Mesothelial cell of epicardium (in vitro differentiated cells): ENCODE data around the gene NCR1. TPM values are rescaled to one million over a fixed set of nuclear protein-coding genes. Genes with fewer than 3 reads are reported as not detected.
"Not testable (repeated sequence)": the region's sequence is repeated elsewhere in the genome, so short reads cannot be mapped to it uniquely, and the experiment has no call there.

Experiments used
- DNase-seq, 2 experiments: peaks; one replicate each; pipeline ENCODE4 v3.0.0; 2021; ENCODE audit warnings: low spot score in 2 of 2; ENCODE audit not compliant: unreplicated experiment in 2 of 2
- H3K27ac Mint-ChIP-seq: 2 replicates; pipeline ENCODE4 v1.8.0; 2021; ENCODE audit warnings: mixed read lengths
- H3K27me3 Mint-ChIP-seq: 2 replicates; pipeline ENCODE4 v1.8.0; 2021; ENCODE audit warnings: low read depth, mixed read lengths
- H3K36me3 Mint-ChIP-seq: 2 replicates; pipeline ENCODE4 v1.8.0; 2021; ENCODE audit warnings: mixed read lengths
- H3K4me1 Mint-ChIP-seq: 2 replicates; pipeline ENCODE4 v1.8.0; 2021; ENCODE audit warnings: mixed read lengths
- H3K4me3 Mint-ChIP-seq: 2 replicates; pipeline ENCODE4 v1.8.0; 2021; ENCODE audit warnings: mild to moderate bottlenecking, moderate library complexity, mixed read lengths
- H3K9me3 Mint-ChIP-seq: 2 replicates; pipeline ENCODE4 v1.8.0; 2021; ENCODE audit warnings: mixed read lengths
- CTCF ChIP-seq: fragments of 200-600 bp; sonication (generic); IDR thresholded peaks from one replicate; pipeline ENCODE4 v1.5.0; 2021; ENCODE audit warnings: antibody characterized with exemption; ENCODE audit not compliant: unreplicated experiment
- total RNA-seq: library from RNA; stranded (reverse); gene quantifications from 3 replicates; pipeline ENCODE4 v1.2.1, GENCODE V29; 2021

NCR1 gene
- total RNA-seq, 1 donor from 2014 or later: not detected

GRCh38 chr19:54949412-54949811 is 43.5 kb downstream of the NCR1 start:
- no peak for TF ChIP-seq CTCF
- Mint-ChIP-seq H3K4me3 (no peak overlapping the region), H3K36me3 (no peaks in the 10 kb centered on the region), H3K27ac (no peak overlapping the region), H3K4me1 (peaks cover 9% of the 10 kb centered on the region), H3K27me3 (no peaks in the 10 kb centered on the region), H3K9me3 (no peaks in the 10 kb centered on the region)
- no peak for DNase-seq

- H3K9me3 Mint-ChIP-seq, H3K36me3 Mint-ChIP-seq, H3K27me3 Mint-ChIP-seq, DNase-seq, H3K4me3 Mint-ChIP-seq, H3K4me1 Mint-ChIP-seq, H3K27ac Mint-ChIP-seq: not testable (repeated sequence)
Measured at GRCh38 chr19:54950580-54950979, 44.6 kb downstream of the NCR1 start.

- DNase-seq: no peak
- no peak for TF ChIP-seq CTCF
- no peaks in the 10 kb centered on the region for H3K36me3 Mint-ChIP-seq
- no peaks in the 10 kb centered on the region for H3K27me3 Mint-ChIP-seq
- H3K4me1 Mint-ChIP-seq: peaks cover 8% of the 10 kb centered on the region
- no peak overlapping the region for H3K4me3 Mint-ChIP-seq
- no peaks in the 10 kb centered on the region for H3K9me3 Mint-ChIP-seq
- H3K27ac Mint-ChIP-seq: peak overlapping the region; percentile 45
Measured at GRCh38 chr19:54952591-54953344, 46.8 kb downstream of the NCR1 start.

GRCh38 chr19:54953345-54953713 is 47.4 kb downstream of the NCR1 start:
- not testable (repeated sequence) for H3K4me1 Mint-ChIP-seq, DNase-seq, H3K4me3 Mint-ChIP-seq, H3K9me3 Mint-ChIP-seq, H3K27me3 Mint-ChIP-seq, H3K36me3 Mint-ChIP-seq
- peak overlapping the region; percentile 43 for H3K27ac Mint-ChIP-seq

- Mint-ChIP-seq H3K9me3 (no peaks in the 10 kb centered on the region), H3K36me3 (no peaks in the 10 kb centered on the region), H3K4me3 (no peak overlapping the region), H3K4me1 (peaks cover 8% of the 10 kb centered on the region), H3K27me3 (peaks cover 2% of the 10 kb centered on the region), H3K27ac (no peak overlapping the region)
- DNase-seq: no peak
- TF ChIP-seq CTCF: no peak
Measured at GRCh38 chr19:54955376-54955775, 49.4 kb downstream of the NCR1 start.

GRCh38 chr19:54959840-54960239 is 53.9 kb downstream of the NCR1 start:
- no peak for TF ChIP-seq CTCF
- Mint-ChIP-seq H3K4me1 (no peaks in the 10 kb centered on the region), H3K9me3 (no peaks in the 10 kb centered on the region), H3K27ac (no peak overlapping the region), H3K36me3 (no peaks in the 10 kb centered on the region), H3K27me3 (peaks cover 2% of the 10 kb centered on the region), H3K4me3 (no peak overlapping the region)
- DNase-seq: no peak

Other genes starting within 250 kb of the NCR1 start
- not detected in 3 replicates for gene LILRB4, start 243.2 kb upstream of the NCR1 start, total RNA-seq
- not detected in 3 replicates for gene KIR3DL3, start 181.7 kb upstream of the NCR1 start, total RNA-seq
- gene KIR2DL3, start 167.6 kb upstream of the NCR1 start, total RNA-seq: not detected in 3 replicates
- not detected in 3 replicates for gene KIR2DL1, start 136.4 kb upstream of the NCR1 start, total RNA-seq
- not detected in 3 replicates for gene KIR2DL4, start 102.5 kb upstream of the NCR1 start, total RNA-seq
- gene KIR3DL1, start 89.7 kb upstream of the NCR1 start, total RNA-seq: not detected in 3 replicates
- gene KIR2DS4, start 73.5 kb upstream of the NCR1 start, total RNA-seq: not detected in 3 replicates
- gene KIR3DL2, start 55.7 kb upstream of the NCR1 start, total RNA-seq: not detected in 3 replicates
- not detected in 3 replicates for gene FCAR, start 31.9 kb upstream of the NCR1 start, total RNA-seq
- 0.07 to 0.09 TPM in 2 of 3 replicates, not detected in the other for gene NLRP7, start 41.4 kb downstream of the NCR1 start, total RNA-seq
- 54.1 to 56.8 TPM (median 56.2 TPM) in 3 replicates for gene NLRP2, start 60.2 kb downstream of the NCR1 start, total RNA-seq
- gene GP6, start 132.1 kb downstream of the NCR1 start, total RNA-seq: 0.78 to 1.4 TPM (median 1.4 TPM) in 3 replicates
- gene RDH13, start 157.0 kb downstream of the NCR1 start, total RNA-seq: 81.0 to 88.6 TPM (median 85.7 TPM) in 3 replicates
- 375 to 425 TPM (median 396 TPM) in 3 replicates for gene EPS8L1, start 169.7 kb downstream of the NCR1 start, total RNA-seq
- 100 to 111 TPM (median 109 TPM) in 3 replicates for gene PPP1R12C, start 211.5 kb downstream of the NCR1 start, total RNA-seq
- 47.5 to 57.5 TPM (median 48.9 TPM) in 3 replicates for gene TNNT1, start 243.1 kb downstream of the NCR1 start, total RNA-seq